HG03565 (cell line): ENCODE measurements around the gene PLEKHB2.
A peak's percentile ranks its signal among the peaks of the same experiment; 100 is the strongest.
"Not testable (repeated sequence)": the region's sequence is repeated elsewhere in the genome, so short reads cannot be mapped to it uniquely, and the experiment has no call there.

Experiments
- ATAC-seq: cut with Tn5 transposase; IDR thresholded peaks from one replicate; pipeline ENCODE4 v1.9.1; 2021; ENCODE audit warnings: mild to moderate bottlenecking, moderate library complexity; ENCODE audit not compliant: unreplicated experiment

The PLEKHB2 gene, protein sequence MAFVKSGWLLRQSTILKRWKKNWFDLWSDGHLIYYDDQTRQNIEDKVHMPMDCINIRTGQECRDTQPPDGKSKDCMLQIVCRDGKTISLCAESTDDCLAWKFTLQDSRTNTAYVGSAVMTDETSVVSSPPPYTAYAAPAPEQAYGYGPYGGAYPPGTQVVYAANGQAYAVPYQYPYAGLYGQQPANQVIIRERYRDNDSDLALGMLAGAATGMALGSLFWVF

DNA sequence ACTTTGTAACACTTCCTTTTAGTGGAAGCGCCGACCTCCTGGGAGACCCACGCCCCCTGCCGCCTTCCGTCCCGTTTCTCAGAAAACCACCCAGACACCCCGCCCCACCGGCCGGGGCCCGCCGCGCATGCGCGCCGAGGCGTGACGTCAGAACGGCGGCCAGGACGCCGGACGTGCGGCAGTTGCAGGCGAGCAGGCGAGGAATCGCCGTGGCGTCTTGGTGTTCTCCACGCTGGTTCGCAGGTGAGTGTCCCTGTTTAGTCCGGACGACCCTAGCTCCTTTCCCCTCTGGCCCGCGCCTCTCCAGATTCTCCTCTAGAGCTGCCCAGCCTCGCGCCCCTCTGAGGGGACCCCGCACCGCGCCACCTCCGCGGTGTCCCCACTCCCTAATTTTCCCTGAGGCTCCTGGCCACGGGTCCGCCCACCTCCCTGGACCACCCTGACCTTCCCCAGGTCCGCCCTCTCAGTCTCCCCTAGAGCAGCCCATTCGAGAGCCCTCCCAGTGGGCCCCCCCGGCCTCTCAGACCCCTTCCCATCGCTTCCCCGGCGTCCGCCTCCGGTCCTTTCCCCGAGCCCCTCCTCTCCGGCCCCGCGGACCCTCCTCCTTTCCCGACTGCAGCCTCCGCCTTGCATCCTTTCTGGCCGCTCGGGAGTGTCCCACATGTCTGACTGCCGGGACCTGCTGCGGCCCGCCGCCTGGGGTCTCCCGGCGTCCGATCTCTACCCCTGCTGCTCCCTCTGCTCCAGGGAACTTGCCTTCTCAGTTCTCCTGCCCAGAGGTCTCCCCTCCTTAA lies at the start of gene PLEKHB2:
PLEKHB2 (plus strand) TSS at position 181 of the 794 bp plus-strand sequence. CDS start 15,606 bp downstream, outside the sequence.
- peak; percentile 66 for ATAC-seq

- no peak for ATAC-seq
Observed at GRCh38 chr2:131056204-131056931, 48.8 kb upstream of the PLEKHB2 start.

- ATAC-seq, result no peak
Observed at GRCh38 chr2:131056932-131057287, 48.2 kb upstream of the PLEKHB2 start.

- no peak for ATAC-seq
Observed at GRCh38 chr2:131058214-131058843, 46.8 kb upstream of the PLEKHB2 start.

GRCh38 chr2:131058920-131059319 lies 46.2 kb upstream of the PLEKHB2 start:
- no peak for ATAC-seq

DNA sequence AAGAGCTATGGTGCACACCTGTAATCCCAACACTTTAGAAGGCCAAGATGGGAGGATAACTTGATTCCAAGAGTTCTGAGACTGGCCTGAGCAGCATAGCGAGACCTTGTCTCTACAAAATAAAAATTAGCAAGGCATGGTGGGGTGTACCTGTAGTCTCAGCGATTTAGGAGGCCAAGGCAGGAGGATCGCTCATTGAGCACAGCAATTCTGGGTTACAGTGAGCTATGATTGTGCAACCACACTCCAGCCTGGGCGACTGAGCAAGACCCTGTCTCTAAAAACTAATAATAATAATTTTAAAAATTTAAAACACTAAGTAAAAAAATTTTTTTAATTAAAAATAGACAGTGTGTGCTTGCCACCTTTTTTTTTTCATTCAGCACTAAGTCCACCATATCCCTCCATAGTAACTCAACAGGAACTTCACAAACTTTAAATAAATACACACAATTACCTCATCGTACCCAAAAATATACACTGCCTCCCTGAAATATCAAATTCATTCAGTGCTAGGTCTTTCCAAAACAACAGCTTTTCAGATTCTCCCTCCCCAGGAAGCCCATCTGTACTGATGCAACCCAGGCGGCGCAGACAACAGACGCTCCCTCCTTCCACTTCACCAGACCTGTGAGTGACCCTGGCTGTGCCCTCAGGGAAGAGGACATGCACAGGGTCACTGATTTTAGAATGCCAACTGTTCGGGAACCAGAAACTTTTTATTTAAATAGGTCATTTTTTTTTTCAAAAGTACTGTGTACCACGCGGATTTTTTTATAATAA lies 41.4 kb upstream of the PLEKHB2 start:
- ATAC-seq, result no peak

DNA sequence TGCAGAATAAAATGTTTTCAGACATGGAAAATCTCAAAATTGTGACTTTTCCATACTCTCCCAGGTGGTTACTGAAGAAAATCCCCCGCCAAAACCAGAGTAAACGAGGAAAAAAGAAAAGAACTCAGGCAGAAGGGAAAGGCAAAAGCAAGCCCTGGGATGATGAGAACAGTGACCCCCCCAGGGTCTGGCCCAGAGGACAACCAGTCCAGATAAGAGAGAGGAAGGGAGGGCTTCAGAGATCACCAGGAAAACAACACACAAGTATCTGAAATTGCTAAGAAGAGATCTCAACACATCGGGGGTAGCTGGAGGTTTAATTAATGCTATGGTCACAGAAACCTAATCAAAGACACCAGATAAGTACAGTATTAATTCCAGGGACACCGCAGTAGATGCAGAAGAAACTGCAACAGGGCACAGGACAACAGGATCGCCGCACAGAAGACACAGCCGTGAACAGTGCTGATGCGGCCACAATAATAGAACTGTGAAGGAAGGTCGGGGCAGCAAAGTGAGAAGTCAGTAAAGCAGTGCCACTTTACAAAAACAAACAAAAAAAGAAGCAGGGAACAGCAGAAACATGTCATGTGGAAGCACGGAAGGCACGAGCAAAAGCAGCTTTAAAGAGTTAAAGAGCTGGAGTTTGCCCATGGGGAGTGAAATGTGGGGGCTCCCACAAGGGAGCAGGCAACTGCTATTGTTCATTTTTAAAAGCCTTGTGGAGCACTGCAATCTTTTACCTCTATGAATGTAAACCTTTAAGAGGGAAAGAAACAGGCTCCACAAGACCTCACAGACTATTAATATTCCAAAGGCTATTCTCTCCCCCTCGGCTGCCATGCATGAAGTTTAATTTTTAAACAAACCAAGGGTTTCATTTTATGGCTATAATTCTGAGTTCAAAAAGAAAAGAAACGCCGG lies 40.3 kb upstream of the PLEKHB2 start:
- no peak for ATAC-seq

GRCh38 chr2:131067465-131068125 lies 37.5 kb upstream of the PLEKHB2 start:
- no peak for ATAC-seq

DNA sequence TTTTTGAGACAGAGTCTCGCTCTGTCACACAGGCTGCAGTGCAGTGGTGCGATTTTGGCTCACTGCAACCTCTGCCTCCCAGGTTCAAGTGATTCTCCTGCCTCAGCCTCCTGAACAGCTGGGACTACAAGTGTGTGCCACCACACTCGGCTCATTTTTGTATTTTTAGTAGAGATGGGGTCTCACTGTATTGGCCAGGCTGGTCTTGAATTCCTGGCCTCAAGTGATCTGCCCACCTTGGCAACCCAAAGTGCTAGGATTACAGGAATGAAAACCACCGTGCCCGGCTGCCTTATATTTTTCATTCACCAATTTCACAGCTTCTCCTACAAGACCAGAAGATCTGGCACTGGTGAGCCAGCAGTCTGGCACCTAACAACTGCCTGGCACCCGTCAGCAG lies 37.0 kb upstream of the PLEKHB2 start:
- not testable (repeated sequence) for ATAC-seq

DNA sequence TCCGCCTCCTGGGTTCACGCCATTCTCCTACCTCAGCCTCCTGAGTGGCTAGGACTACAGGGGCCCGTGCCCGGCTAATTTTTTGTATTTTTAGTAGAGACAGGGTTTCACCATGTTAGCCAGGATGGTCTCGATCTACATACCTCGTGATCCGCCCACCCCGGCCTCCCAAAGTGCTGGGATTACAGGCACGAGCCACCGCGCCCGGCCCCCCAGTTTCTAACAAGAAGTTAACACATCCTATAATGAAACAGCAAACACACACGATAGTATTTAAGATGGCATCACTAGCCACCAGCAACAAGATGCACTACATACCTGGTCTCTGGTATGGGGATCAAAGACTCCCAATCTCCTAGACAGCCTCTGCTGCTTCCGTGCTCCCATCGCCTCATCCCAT lies 29.6 kb upstream of the PLEKHB2 start:
- ATAC-seq, result not testable (repeated sequence)

DNA sequence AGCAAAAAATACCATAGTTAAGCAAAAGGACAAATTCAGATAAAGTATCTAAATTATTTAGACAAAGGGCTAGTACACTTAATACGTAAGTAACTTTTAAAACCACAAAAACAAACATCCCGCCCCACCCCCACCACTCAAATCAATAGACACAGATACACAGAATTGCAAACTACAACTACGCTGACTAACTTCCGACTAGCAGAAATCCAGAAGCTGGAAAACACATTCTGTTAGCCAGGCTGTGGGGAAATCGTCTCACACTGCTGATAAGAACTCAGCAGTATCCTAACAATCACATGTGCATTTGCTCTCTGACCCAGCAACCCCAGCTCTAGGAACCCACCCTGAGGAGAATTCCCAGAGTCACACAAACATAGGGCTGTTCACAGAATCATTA lies 28.4 kb upstream of the PLEKHB2 start:
- no peak for ATAC-seq

DNA sequence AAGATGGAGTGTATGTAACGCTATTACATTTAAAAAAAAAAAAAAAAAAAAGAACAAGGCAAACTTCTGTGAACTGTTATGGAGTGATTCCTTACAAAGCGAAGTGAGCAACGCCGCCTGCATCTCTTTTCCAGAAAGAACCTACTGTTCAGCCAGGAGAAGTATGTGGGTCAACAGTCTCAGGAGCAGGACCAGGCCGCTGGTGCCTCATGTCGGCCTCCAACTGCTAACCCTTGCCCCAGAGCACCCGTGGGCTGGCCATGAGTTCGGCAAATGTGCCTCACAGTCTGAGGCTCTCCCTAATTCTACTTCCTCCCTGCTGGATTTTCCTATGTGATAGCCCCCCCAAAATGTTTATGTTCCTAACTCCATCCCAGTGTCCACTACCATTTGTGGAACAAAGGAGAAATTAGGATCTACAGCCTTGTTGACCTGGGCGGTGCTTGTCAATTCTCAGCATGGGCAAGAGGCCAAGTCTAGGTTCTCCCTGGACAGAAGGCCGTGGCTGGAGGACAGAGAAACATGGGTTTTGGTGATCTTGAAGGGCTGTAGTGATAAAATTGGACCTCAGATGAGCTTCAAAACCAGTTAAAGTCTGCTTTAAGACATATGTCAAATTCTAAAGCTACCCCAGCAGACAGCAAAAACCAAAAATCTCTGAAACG lies 27.8 kb upstream of the PLEKHB2 start:
- ATAC-seq, result no peak

GRCh38 chr2:131077966-131078365 lies 27.2 kb upstream of the PLEKHB2 start:
- no peak for ATAC-seq

DNA sequence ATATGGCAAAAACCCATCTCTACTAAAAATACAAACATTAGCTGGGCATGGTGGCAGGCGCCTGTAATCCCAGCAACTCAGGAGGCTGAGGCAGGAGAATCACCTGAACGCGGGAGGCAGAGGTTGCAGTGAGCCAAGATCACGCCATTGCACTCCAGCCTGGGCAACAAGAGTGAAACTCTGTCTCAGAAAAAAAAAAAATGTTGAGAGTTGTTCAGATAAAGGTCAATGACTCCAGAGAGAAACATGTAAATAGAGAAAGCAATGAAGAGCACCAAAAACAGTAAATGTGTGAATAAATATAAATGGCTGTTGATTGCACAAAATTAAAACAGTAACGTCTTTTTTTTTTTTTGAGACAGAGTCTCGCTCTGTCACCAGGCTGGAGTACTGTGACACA lies 25.2 kb upstream of the PLEKHB2 start:
- ATAC-seq, result not testable (repeated sequence)

DNA sequence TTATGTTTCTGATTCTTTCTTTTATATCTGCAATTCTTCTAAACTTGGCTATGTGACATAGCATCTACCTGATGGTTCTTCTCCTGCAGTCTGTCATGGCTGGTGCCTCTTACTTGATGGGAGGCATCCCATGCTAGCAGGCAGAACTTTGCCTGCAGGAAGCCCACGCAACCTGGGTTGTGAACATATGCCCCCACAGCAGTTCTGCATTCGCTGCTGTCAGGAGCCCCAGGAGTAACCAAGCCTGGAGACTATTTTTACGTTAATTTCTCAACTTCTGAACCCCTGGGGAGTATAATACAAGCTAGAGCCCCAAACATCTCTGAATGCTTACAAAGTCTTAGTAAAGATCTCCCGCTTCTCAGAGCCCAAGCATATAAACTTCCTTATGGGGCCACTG lies 23.9 kb upstream of the PLEKHB2 start:
- ATAC-seq, result no peak

DNA sequence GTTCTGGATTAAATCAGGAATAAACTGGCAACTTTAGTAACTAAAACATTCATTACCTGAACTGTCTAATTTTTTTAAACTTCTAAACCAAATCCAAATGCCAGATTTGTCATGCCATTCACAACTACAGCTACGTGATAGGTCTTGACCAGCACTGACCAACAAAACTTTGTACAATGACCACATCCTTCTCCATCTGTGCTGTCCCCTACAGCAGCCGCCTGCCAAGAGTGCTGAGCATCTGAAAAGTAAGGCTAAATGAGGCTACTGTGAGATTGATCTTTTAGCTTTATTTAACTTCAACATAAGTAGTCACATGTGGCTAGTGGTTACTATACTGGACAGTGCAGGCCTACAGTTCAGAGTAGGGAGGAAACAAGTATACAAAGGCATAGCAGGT lies 19.5 kb upstream of the PLEKHB2 start:
- ATAC-seq, result no peak

- ATAC-seq, result no peak
Observed at GRCh38 chr2:131092458-131093005, 12.6 kb upstream of the PLEKHB2 start.

DNA sequence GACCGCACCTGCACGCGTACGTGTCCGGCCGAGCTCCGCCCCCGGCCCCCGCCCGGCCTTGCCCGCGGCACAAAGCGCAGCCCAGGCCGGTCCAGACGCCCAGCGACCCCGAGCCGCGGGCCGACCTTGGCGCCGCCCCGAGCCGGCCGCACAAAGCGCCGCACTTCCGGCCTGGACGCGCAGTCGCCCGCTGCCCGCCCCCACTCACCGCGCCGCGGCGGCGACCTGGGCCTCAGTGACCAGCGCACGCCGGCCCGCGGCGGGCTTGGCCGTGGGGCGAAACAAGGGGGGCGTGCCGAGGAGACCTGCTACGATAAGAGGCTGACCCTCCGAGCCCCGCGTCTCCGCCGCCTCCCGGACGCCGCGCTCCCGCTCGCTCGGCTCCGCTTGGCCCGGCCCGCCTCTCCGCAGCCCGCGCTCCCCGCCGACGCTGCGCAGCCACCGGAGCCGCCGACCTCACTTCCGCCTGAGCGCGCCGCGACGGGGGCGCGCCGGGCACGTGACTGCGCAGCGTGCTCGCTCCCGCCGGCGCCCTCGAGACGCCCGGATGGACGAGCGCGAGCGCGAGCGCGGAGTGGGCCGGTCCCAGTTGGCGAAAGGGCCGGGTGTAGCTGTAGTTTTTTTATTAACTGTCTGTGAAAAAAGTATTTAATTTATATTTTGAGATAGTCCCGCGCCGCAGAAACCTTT lies 12.0 kb upstream of the PLEKHB2 start, which contains the start of gene FAM168B:
FAM168B (minus strand) TSS at position 455 of the 690 bp plus-strand sequence. CDS start 10,814 bp downstream, outside the sequence.
- peak; percentile 79 for ATAC-seq
